PFSK-1 (cell line): Measurements from ENCODE around the gene MYG1.

Experiments used
- FOXP2 ChIP-seq: optimal IDR thresholded peaks from 2 replicates; pipeline ENCODE3; 2011; ENCODE audit warnings: borderline replicate concordance, control low read depth, inconsistent platforms; ENCODE audit not compliant: insufficient read depth; ENCODE audit errors: extremely low read length, extremely low read depth
- POLR2AphosphoS5 ChIP-seq: IDR thresholded peaks from 2 replicates; pipeline ENCODE4 v1.6.1; 2012; ENCODE audit warnings: low read depth, mild to moderate bottlenecking, control low read depth, low read length, moderate library complexity
- REST ChIP-seq, 2 experiments: IDR thresholded peaks; 2 replicates each; pipeline versions ENCODE4 v1.6.1 to v1.8.0; 2011 to 2012; ENCODE audit warnings: low read depth in 2 of 2, low read length in 2 of 2, control low read depth in 1 of 2, inconsistent platforms in 1 of 2, mild to moderate bottlenecking in 1 of 2, moderate library complexity in 1 of 2; ENCODE audit not compliant: insufficient read depth in 1 of 2
- SIN3A ChIP-seq: IDR thresholded peaks from 2 replicates; pipeline ENCODE4 v1.6.1; 2012; ENCODE audit warnings: mild to moderate bottlenecking, low read length, moderate library complexity, borderline replicate concordance; ENCODE audit not compliant: insufficient read depth
- TAF1 ChIP-seq: IDR thresholded peaks from 2 replicates; pipeline ENCODE4 v1.6.1; 2012; ENCODE audit warnings: low read length, control low read depth, borderline replicate concordance; ENCODE audit not compliant: insufficient read depth

The MYG1 gene

GRCh38 chr12:53254816-53255545 is 44.5 kb upstream of the MYG1 start:
- TF ChIP-seq SIN3A (no peak), POLR2AphosphoS5 (no peak), FOXP2 (no peak), REST (IDR thresholded peaks at IDR 0.05; ENCODE audit: insufficient read depth in 1 of 2, low read depth in 2 of 2, low read length in 2 of 2) (no peak), TAF1 (no peak)

- TF ChIP-seq POLR2AphosphoS5 (no peak), TAF1 (no peak), SIN3A (no peak), FOXP2 (no peak), REST (IDR thresholded peaks at IDR 0.05; ENCODE audit: insufficient read depth in 1 of 2, low read depth in 2 of 2, low read length in 2 of 2) (no peak)
Observed at GRCh38 chr12:53255996-53256395, 43.5 kb upstream of the MYG1 start.

- TF ChIP-seq SIN3A (no peak), TAF1 (no peak), POLR2AphosphoS5 (no peak), REST (IDR thresholded peaks at IDR 0.05; ENCODE audit: insufficient read depth in 1 of 2, low read depth in 2 of 2, low read length in 2 of 2) (no peak), FOXP2 (no peak)
Observed at GRCh38 chr12:53258541-53259539, 40.7 kb upstream of the MYG1 start.

GRCh38 chr12:53259891-53260290 is 39.6 kb upstream of the MYG1 start:
- TF ChIP-seq REST (IDR thresholded peaks at IDR 0.05; ENCODE audit: insufficient read depth in 1 of 2, low read depth in 2 of 2, low read length in 2 of 2) (no peak), FOXP2 (no peak)
